ENCODE data around the gene RSU1.

GRCh38 chr10:16853809-16854208 lies 36.6 kb upstream of the RSU1 start:
- TF ChIP-seq CTCF (IDR thresholded peaks at IDR 0.05) (no peak), POLR2A (IDR thresholded peaks at IDR 0.05) (no peak), EP300 (IDR thresholded peaks at IDR 0.05) (no peak)

All from tibial nerve (tissue), 4 donors.